Measurements from ENCODE around the gene SIRPA. TPM values are rescaled to one million over a fixed set of nuclear protein-coding genes. Genes with fewer than 3 reads are reported as not detected.

The SIRPA gene
- total and polyA plus RNA-seq, 2 of the 8 experiments (the other 6 are each of a cell fraction or from before 2014, with no cell fraction given), result 3.9 to 4.3 TPM

- Histone ChIP-seq H3K4me3 (ENCODE audit: extremely low read depth in 1 of 4, insufficient read depth in 2 of 4, low read depth in 3 of 4, low read length in 4 of 4) (no peak overlapping the region), H3K18ac (ENCODE audit: extremely low read depth, low read length) (no peak overlapping the region), H2BK15ac (ENCODE audit: low read length) (no peak overlapping the region), H4K91ac (replicated peaks; ENCODE audit: insufficient read length, low read length) (no peak overlapping the region), H3K4me2 (ENCODE audit: insufficient read depth in 1 of 2, low read depth in 2 of 2, low read length in 2 of 2) (no peak overlapping the region), H3K79me1 (ENCODE audit: low read depth, low read length) (no peaks in the 10 kb centered on the region), H3K79me2 (ENCODE audit: control insufficient read depth in 1 of 2, insufficient read depth in 2 of 2, low read length in 2 of 2) (no peaks in the 10 kb centered on the region), H4K8ac (ENCODE audit: extremely low read depth, insufficient read depth, low read length) (no peak overlapping the region), H3K14ac (ENCODE audit: insufficient read length) (no peak overlapping the region), H3K23me2 (ENCODE audit: low read depth, low read length) (no peaks in the 10 kb centered on the region; the same call in 1 of the 2 replicates), H3K4ac (replicated peaks; ENCODE audit: insufficient read length, low read depth, low read length) (no peak overlapping the region), H2BK20ac (ENCODE audit: low read length) (no peak overlapping the region), H3K23ac (ENCODE audit: insufficient read length) (no peak overlapping the region), H3K56ac (replicated peaks; ENCODE audit: insufficient read length, low read depth, low read length) (no peak overlapping the region), H2BK5ac (ENCODE audit: low read depth, low read length) (no peak overlapping the region), H4K20me1 (replicated peaks in 1 of 2; ENCODE audit: control insufficient read depth in 1 of 2, insufficient read depth in 2 of 2, low read length in 2 of 2) (no peaks in the 10 kb centered on the region), H2BK120ac (replicated peaks; ENCODE audit: low read depth, low read length) (no peak overlapping the region), H2AFZ (ENCODE audit: low read length) (no peak overlapping the region), H3K4me1 (replicated peaks in 1 of 4; ENCODE audit: control insufficient read depth in 3 of 4, insufficient read depth in 4 of 4, low read length in 3 of 4) (peaks cover 0 to 12% (median 5%) of the 10 kb centered on the region in 4 experiments; a peak in 5 of 7 replicates), H2BK12ac (ENCODE audit: low read depth, low read length) (no peak overlapping the region), H2AK5ac (ENCODE audit: low read depth, low read length) (no peak overlapping the region), H3K27me3 (replicated peaks in 1 of 4; ENCODE audit: control insufficient read depth in 3 of 4, extremely low read depth in 1 of 4, insufficient read depth in 3 of 4, low read length in 3 of 4) (no peaks in the 10 kb centered on the region; a peak in 1 of 7 replicates), H4K5ac (ENCODE audit: insufficient read length, low read depth, low read length) (no peak overlapping the region), H3K9ac (replicated peaks in 1 of 4; ENCODE audit: extremely low read depth in 1 of 4, low read depth in 3 of 4, low read length in 3 of 4) (no peak overlapping the region), H3K9me3 (ENCODE audit: insufficient read depth in 2 of 2, low read depth in 1 of 2, low read length in 1 of 2) (no peaks in the 10 kb centered on the region), H3K36me3 (ENCODE audit: control insufficient read depth in 2 of 4, insufficient read depth in 4 of 4, low read length in 3 of 4) (no peaks in the 10 kb centered on the region), H3K27ac (ENCODE audit: low read depth, low read length) (no peak overlapping the region)
- FAIRE-seq (no peak), DNase-seq (ENCODE audit: low read depth in 1 of 2, low spot score in 2 of 2) (no peak)
- POLR2A ChIA-PET (ENCODE audit: partially characterized antibody), result interaction anchor here (1.1 kb wide), 1 partner anchor 13 kb away, joined by 3 read pairs; no protein-coding TSS in a partner anchor
- WGBS, 2 experiments (ENCODE audit: extremely low coverage in 1 of 2, insufficient coverage in 1 of 2, insufficient read length in 1 of 2, insufficient replicate concordance in 2 of 2, low coverage in 1 of 2, low lambda C conversion rate in 2 of 2, missing lambda C conversion rate in 1 of 2), result 83% methylated on average over 2 of the region's 2 CpGs; no CpG with 5 or more reads in 1 of the 2 experiments
- CTCF ChIA-PET (ENCODE audit: partially characterized antibody), result interaction anchor here (1.2 to 1.7 kb wide), 2 partner anchors 48 to 142 kb away, joined by 3 to 5 read pairs; partner anchors contain the start of gene STK35
- TF ChIP-seq POLR2AphosphoS5 (IDR thresholded peaks at IDR 0.05; ENCODE audit: low read depth, low read length) (no peak), ASH2L (IDR thresholded peaks at IDR 0.05; ENCODE audit: low read length) (no peak), ATF2 (IDR thresholded peaks at IDR 0.05; ENCODE audit: low read length) (no peak), BACH1 (IDR thresholded peaks at IDR 0.05; ENCODE audit: low read length) (no peak)
Measured at GRCh38 chr20:1959156-1959555, 63.9 kb downstream of the SIRPA start.
